HEK293 (cell line): ENCODE measurements around the gene BEGAIN.

ENCODE experiments used
- CTCF ChIA-PET: fragments of 350-600 bp; formaldehyde crosslinking; extraction: SDS; loops from one replicate; lab custom pipeline; 2021; ENCODE audit warnings: antibody characterized with exemption; lab: Yijun Ruan, JAX
- POLR2A ChIA-PET: fragments of 300-600 bp; formaldehyde crosslinking; extraction: SDS; loops from one replicate; lab custom pipeline; 2020; ENCODE audit warnings: antibody characterized with exemption, inconsistent platforms; lab: Yijun Ruan, JAX
- H3K27ac ChIP-seq: fragments of 200-500 bp; sonication (Bioruptor generic); 2 replicates; pipeline ENCODE4 v1.5.1; 2014; ENCODE audit warnings: low read depth, low read length, control low read depth, inconsistent platforms; ENCODE audit errors: extremely low read depth
- H3K36me3 ChIP-seq, 2 experiments: fragments of 200-500 bp in 1 of 2; sonication (Bioruptor generic) in 1 of 2; 1 replicate in 1 of 2; 2 replicates in 1 of 2; pipeline ENCODE4 v1.5.1; 2014 to 2017; ENCODE audit warnings: inconsistent platforms in 2 of 2, low read length in 2 of 2; ENCODE audit not compliant: control insufficient read depth in 2 of 2, insufficient read depth in 1 of 2
- H3K4me1 ChIP-seq: fragments of 200-500 bp; sonication (Bioruptor generic); 2 replicates; pipeline ENCODE4 v1.5.1; 2014; ENCODE audit warnings: mild to moderate bottlenecking, low read length, inconsistent platforms; ENCODE audit not compliant: control insufficient read depth, insufficient read depth
- H3K4me3 ChIP-seq: 2 replicates; pipeline ENCODE4 v1.5.1; 2011; ENCODE audit warnings: low read depth, mild to moderate bottlenecking, control low read depth, low read length, moderate library complexity
- H3K9me3 ChIP-seq: fragments of 200-500 bp; sonication (Bioruptor generic); 2 replicates; pipeline ENCODE4 v1.5.1; 2014; ENCODE audit warnings: low read depth, low read length, inconsistent platforms; ENCODE audit not compliant: control insufficient read depth, insufficient read depth
- KLF9 ChIP-seq: fragments of 450-650 bp; formaldehyde crosslinking; IDR thresholded peaks from 2 replicates; pipeline ENCODE4 v1.5.1; 2016; ENCODE audit warnings: missing biosample characterization, missing genetic modification characterization, low read depth
- SETDB1 ChIP-seq: IDR thresholded peaks from one replicate; pipeline ENCODE4 v1.6.1; 2017; ENCODE audit warnings: mild to moderate bottlenecking, low read length, moderate library complexity, mixed read lengths; ENCODE audit not compliant: insufficient read length
- ZBTB21 ChIP-seq: fragments of 450-650 bp; formaldehyde crosslinking; IDR thresholded peaks from 2 replicates; pipeline ENCODE4 v1.5.1; 2017; ENCODE audit warnings: missing biosample characterization, missing genetic modification characterization
- ZFHX2 ChIP-seq: fragments of 450-650 bp; formaldehyde crosslinking; conservative IDR thresholded peaks from 2 replicates; pipeline ENCODE4 v1.5.1; 2016; ENCODE audit warnings: missing biosample characterization, missing genetic modification characterization
- ZIC2 ChIP-seq: fragments of 450-650 bp; formaldehyde crosslinking; IDR thresholded peaks from 2 replicates; pipeline ENCODE4 v1.5.1; 2016; ENCODE audit warnings: missing biosample characterization, missing genetic modification characterization
- ZNF16 ChIP-seq: fragments of 450-650 bp; formaldehyde crosslinking; IDR thresholded peaks from 2 replicates; pipeline ENCODE4 v1.5.1; 2016; ENCODE audit warnings: low read depth, missing biosample characterization, missing genetic modification characterization
- ZNF184 ChIP-seq: fragments of 450-650 bp; IDR thresholded peaks from 2 replicates; pipeline ENCODE4 v1.5.1; 2018; ENCODE audit warnings: missing biosample characterization, mild to moderate bottlenecking, missing genetic modification characterization
- ZNF23 ChIP-seq: fragments of 450-650 bp; formaldehyde crosslinking; IDR thresholded peaks from 2 replicates; pipeline ENCODE4 v1.5.1; 2016; ENCODE audit warnings: missing biosample characterization, missing genetic modification characterization, borderline replicate concordance
- ZNF302 ChIP-seq: fragments of 450-650 bp; formaldehyde crosslinking; IDR thresholded peaks from 2 replicates; pipeline ENCODE4 v1.5.1; 2016; ENCODE audit warnings: missing biosample characterization, missing genetic modification characterization, low read depth
- ZNF341 ChIP-seq: fragments of 450-650 bp; formaldehyde crosslinking; IDR thresholded peaks from 2 replicates; pipeline ENCODE4; 2016; ENCODE audit warnings: low read depth, missing biosample characterization, missing genetic modification characterization
- ZNF473 ChIP-seq: fragments of 450-650 bp; formaldehyde crosslinking; IDR thresholded peaks from 2 replicates; pipeline ENCODE4 v1.5.1; 2017; ENCODE audit warnings: missing biosample characterization, missing genetic modification characterization
- ZNF560 ChIP-seq: fragments of 450-650 bp; formaldehyde crosslinking; IDR thresholded peaks from 2 replicates; pipeline ENCODE4 v1.5.1; 2017; ENCODE audit warnings: missing biosample characterization, missing genetic modification characterization, borderline replicate concordance
- ZNF561 ChIP-seq: fragments of 450-650 bp; IDR thresholded peaks from 2 replicates; pipeline ENCODE4 v1.5.1; 2018; ENCODE audit warnings: missing biosample characterization, missing genetic modification characterization, borderline replicate concordance
- ZNF585B ChIP-seq: fragments of 450-650 bp; formaldehyde crosslinking; IDR thresholded peaks from 2 replicates; pipeline ENCODE4 v1.5.1; 2016; ENCODE audit warnings: missing biosample characterization, missing genetic modification characterization
- ZNF600 ChIP-seq: fragments of 450-650 bp; formaldehyde crosslinking; IDR thresholded peaks from 2 replicates; pipeline ENCODE4 v1.5.1; 2016; ENCODE audit warnings: missing biosample characterization, missing genetic modification characterization
- ZXDB ChIP-seq: fragments of 450-650 bp; formaldehyde crosslinking; IDR thresholded peaks from 2 replicates; pipeline ENCODE4 v1.5.1; 2016; ENCODE audit warnings: missing biosample characterization, missing genetic modification characterization
- TF ChIP-seq, protein P1 (sequence below): fragments of 450-650 bp; formaldehyde crosslinking; IDR thresholded peaks from 2 replicates; pipeline ENCODE4 v1.5.1; 2016; ENCODE audit warnings: missing biosample characterization, missing genetic modification characterization

Gene BEGAIN

DNA sequence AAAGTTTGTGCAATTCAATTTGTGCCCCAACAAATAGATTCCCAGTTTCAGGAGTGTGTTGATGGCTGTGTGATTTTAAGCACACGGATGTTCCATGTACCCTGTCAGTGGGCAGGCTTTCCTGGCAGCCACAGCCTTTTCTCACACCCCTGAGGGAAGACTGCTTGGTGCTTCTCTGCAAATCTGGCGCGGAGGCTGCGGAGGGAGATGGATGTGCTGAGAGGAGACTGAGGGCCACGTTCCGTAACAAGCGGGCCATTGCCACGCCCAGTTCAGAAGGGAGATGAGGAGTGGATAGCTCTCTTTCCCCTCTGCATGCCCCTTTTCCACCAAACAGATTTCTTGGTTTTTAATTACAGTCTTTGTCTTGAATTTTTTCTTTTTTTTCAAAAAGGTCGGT lies 89.1 kb downstream of the BEGAIN start:
- H3K36me3 ChIP-seq: no peaks in the 10 kb centered on the region
- no peak overlapping the region for H3K4me3 ChIP-seq
- H3K27ac ChIP-seq: no peak overlapping the region
- no peaks in the 10 kb centered on the region for H3K9me3 ChIP-seq
- ChIA-PET POLR2A (no interaction called here), CTCF (interaction anchor here (0.7 kb wide), 1 partner anchor 354 kb away, joined by 3 read pairs; no protein-coding TSS in a partner anchor)
- TF ChIP-seq ZNF560: no peak
- TF ChIP-seq KLF9 (tag by site-specific recombination): no peak
- peak; percentile 67 for TF ChIP-seq ZNF600 (tag by site-specific recombination)
- no peaks in the 10 kb centered on the region for H3K4me1 ChIP-seq

GRCh38 chr14:100495917-100496316 lies 91.3 kb downstream of the BEGAIN start:
- H3K27ac ChIP-seq: no peak overlapping the region
- POLR2A ChIA-PET: no interaction called here
- H3K9me3 ChIP-seq: no peaks in the 10 kb centered on the region
- H3K4me1 ChIP-seq: no peaks in the 10 kb centered on the region
- no peak overlapping the region for H3K4me3 ChIP-seq
- TF ChIP-seq ZNF561: no peak
- TF ChIP-seq ZNF184 (tag by site-specific recombination): peak; percentile 93
- TF ChIP-seq ZNF16 (tag by site-specific recombination): no peak
- no peak for TF ChIP-seq ZFHX2 (tag by site-specific recombination)
- TF ChIP-seq ZNF473: no peak
- TF ChIP-seq, protein P1, sequence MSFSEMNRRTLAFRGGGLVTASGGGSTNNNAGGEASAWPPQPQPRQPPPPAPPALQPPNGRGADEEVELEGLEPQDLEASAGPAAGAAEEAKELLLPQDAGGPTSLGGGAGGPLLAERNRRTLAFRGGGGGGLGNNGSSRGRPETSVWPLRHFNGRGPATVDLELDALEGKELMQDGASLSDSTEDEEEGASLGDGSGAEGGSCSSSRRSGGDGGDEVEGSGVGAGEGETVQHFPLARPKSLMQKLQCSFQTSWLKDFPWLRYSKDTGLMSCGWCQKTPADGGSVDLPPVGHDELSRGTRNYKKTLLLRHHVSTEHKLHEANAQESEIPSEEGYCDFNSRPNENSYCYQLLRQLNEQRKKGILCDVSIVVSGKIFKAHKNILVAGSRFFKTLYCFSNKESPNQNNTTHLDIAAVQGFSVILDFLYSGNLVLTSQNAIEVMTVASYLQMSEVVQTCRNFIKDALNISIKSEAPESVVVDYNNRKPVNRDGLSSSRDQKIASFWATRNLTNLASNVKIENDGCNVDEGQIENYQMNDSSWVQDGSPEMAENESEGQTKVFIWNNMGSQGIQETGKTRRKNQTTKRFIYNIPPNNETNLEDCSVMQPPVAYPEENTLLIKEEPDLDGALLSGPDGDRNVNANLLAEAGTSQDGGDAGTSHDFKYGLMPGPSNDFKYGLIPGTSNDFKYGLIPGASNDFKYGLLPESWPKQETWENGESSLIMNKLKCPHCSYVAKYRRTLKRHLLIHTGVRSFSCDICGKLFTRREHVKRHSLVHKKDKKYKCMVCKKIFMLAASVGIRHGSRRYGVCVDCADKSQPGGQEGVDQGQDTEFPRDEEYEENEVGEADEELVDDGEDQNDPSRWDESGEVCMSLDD (tag by site-specific recombination): no peak
- TF ChIP-seq ZBTB21 (tag by site-specific recombination): no peak
- CTCF ChIA-PET: no interaction called here
- no peaks in the 10 kb centered on the region for H3K36me3 ChIP-seq

DNA sequence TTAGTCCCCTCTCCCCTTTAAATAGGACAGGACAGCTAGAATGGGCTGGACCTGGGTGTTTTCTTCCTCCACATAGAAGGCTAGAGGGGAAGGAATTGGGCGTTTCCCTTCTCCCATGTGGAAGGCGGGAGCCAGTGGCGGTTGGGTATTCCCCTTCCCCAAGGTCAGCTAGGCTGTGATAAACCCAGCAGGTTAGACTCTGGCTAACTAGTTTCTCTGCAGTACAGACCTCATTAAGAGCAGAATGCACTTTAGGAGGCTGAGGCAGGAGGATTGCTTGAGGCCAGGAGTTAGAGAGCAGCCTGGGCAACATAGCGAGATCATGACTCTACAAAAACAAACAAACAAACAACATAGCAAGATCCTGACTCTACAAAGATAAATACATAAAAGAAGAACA lies 92.6 kb downstream of the BEGAIN start:
- Histone ChIP-seq H3K4me1 (no peaks in the 10 kb centered on the region), H3K27ac (no peak overlapping the region), H3K36me3 (no peaks in the 10 kb centered on the region), H3K4me3 (no peak overlapping the region), H3K9me3 (no peaks in the 10 kb centered on the region)
- CTCF ChIA-PET: interaction anchor here (0.7 kb wide), 2 partner anchors 74 to 110 kb away, joined by 3 to 4 read pairs; no protein-coding TSS in a partner anchor
- POLR2A ChIA-PET: no interaction called here
- TF ChIP-seq ZIC2 (tag by site-specific recombination) (no peak), ZNF23 (no peak), ZNF585B (tag by site-specific recombination) (no peak), ZNF341 (tag by site-specific recombination) (no peak), ZXDB (tag by site-specific recombination) (no peak), ZNF302 (tag by site-specific recombination) (no peak)

DNA sequence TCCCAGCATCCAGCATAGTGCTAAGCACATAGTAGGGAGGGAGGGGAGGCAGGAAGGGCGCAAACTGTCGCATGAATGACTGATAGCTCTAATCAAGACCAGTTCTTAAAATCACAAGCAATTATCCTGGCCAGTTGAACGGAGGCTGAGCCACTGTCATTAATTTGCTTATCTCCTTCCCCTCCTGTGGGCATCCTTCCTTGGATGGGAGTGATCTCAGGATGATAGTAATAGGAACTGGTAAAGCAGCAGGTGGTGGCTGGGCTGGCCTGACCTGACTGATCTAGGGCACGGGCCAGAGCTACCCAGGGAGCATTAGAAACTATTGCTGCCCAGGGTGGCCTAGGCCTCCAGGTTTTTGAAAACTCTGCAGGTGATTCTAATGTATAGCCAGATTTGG lies 97.0 kb downstream of the BEGAIN start:
- H3K4me1 ChIP-seq: peaks cover 6% of the 10 kb centered on the region; the same call in 1 of the 2 replicates
- no peak overlapping the region for H3K27ac ChIP-seq
- CTCF ChIA-PET: no interaction called here
- POLR2A ChIA-PET: no interaction called here
- no peaks in the 10 kb centered on the region for H3K36me3 ChIP-seq
- no peaks in the 10 kb centered on the region for H3K9me3 ChIP-seq
- no peak overlapping the region for H3K4me3 ChIP-seq
- TF ChIP-seq ZIC2 (tag by site-specific recombination) (peak; percentile 28; the same call in 1 of the 2 replicates), SETDB1 (no peak)
